GM10266 (cell line): Measurements from ENCODE around the gene MUC3A.

Source experiments
- DNase-seq: peaks from one replicate; pipeline ENCODE4 v3.0.0; 2012; ENCODE audit errors: extremely low spot score
- CTCF ChIP-seq: IDR thresholded peaks from 2 replicates; pipeline ENCODE4 v1.5.1; 2012; ENCODE audit warnings: mild to moderate bottlenecking, low read depth; ENCODE audit not compliant: control insufficient read depth, insufficient read depth; ENCODE audit errors: missing control alignments

MUC3A gene

GRCh38 chr7:101009629-101010028, 60.3 kb downstream of the MUC3A start:
- TF ChIP-seq CTCF: no peak
- no peak for DNase-seq

- DNase-seq: no peak
- no peak for TF ChIP-seq CTCF
These were observed 63.6 kb downstream of the MUC3A start for GRCh38 chr7:101012931-101013330.

GRCh38 chr7:101015626-101016025, 66.3 kb downstream of the MUC3A start:
- no peak for DNase-seq
- no peak for TF ChIP-seq CTCF

GRCh38 chr7:101017064-101017777, 67.9 kb downstream of the MUC3A start:
- TF ChIP-seq CTCF: no peak
- DNase-seq: peak; percentile 79
